ENCODE results near the gene DTX1. TPM values are rescaled to one million over a fixed set of nuclear protein-coding genes. Genes with fewer than 3 reads are reported as not detected.

Gene DTX1
- total and polyA plus RNA-seq, 2 of the 8 experiments (the other 6 are each of a cell fraction or from before 2014, with no cell fraction given) = 4.7 to 6.9 TPM

GRCh38 chr12:113014565-113014964 is 42.0 kb upstream of the DTX1 start:
- H4K5ac ChIP-seq (ENCODE audit: insufficient read length, low read depth, low read length) = no peak overlapping the region
- no peak overlapping the region for H4K91ac ChIP-seq (replicated peaks; ENCODE audit: insufficient read length, low read length)
- H3K27ac ChIP-seq (ENCODE audit: low read depth, low read length) = no peak overlapping the region
- H3K4me1 ChIP-seq (replicated peaks in 1 of 4; ENCODE audit: control insufficient read depth in 3 of 4, insufficient read depth in 4 of 4, low read length in 3 of 4) = no peaks in the 10 kb centered on the region
- H3K18ac ChIP-seq (ENCODE audit: extremely low read depth, low read length) = no peak overlapping the region
- H3K56ac ChIP-seq (replicated peaks; ENCODE audit: insufficient read length, low read depth, low read length) = no peak overlapping the region
- no peak overlapping the region for H2BK15ac ChIP-seq (ENCODE audit: low read length)
- no peak overlapping the region for H2AK5ac ChIP-seq (ENCODE audit: low read depth, low read length)
- H3K9ac ChIP-seq (replicated peaks in 1 of 4; ENCODE audit: extremely low read depth in 1 of 4, low read depth in 3 of 4, low read length in 3 of 4) = no peak overlapping the region
- no peak overlapping the region for H2BK12ac ChIP-seq (ENCODE audit: low read depth, low read length)
- no peak overlapping the region for H2BK5ac ChIP-seq (ENCODE audit: low read depth, low read length)
- no peak overlapping the region for H3K4ac ChIP-seq (replicated peaks; ENCODE audit: insufficient read length, low read depth, low read length)
- no peak overlapping the region for H4K8ac ChIP-seq (ENCODE audit: extremely low read depth, insufficient read depth, low read length)
- no peak for TF ChIP-seq SP2 (IDR thresholded peaks at IDR 0.05; ENCODE audit: low read length)
- TF ChIP-seq FOSL1 (IDR thresholded peaks at IDR 0.05; ENCODE audit: insufficient read depth, low read depth, low read length) = no peak
- TF ChIP-seq CBX8 (IDR thresholded peaks at IDR 0.05; ENCODE audit: borderline replicate concordance, low read depth, low read length) = no peak
- no peaks in the 10 kb centered on the region for H4K20me1 ChIP-seq (replicated peaks in 1 of 2; ENCODE audit: control insufficient read depth in 1 of 2, insufficient read depth in 2 of 2, low read length in 2 of 2)
- no peaks in the 10 kb centered on the region for H3K79me2 ChIP-seq (ENCODE audit: control insufficient read depth in 1 of 2, insufficient read depth in 2 of 2, low read length in 2 of 2)
- no peak overlapping the region for H3K23ac ChIP-seq (ENCODE audit: insufficient read length)
- no peaks in the 10 kb centered on the region; a peak in 1 of 7 replicates for H3K27me3 ChIP-seq (replicated peaks in 1 of 4; ENCODE audit: control insufficient read depth in 3 of 4, extremely low read depth in 1 of 4, insufficient read depth in 3 of 4, low read length in 3 of 4)
- no peak overlapping the region for H3K4me2 ChIP-seq (ENCODE audit: insufficient read depth in 1 of 2, low read depth in 2 of 2, low read length in 2 of 2)
- CTCF ChIA-PET (ENCODE audit: partially characterized antibody) = interaction anchor here (1.1 to 3.0 kb wide), 2 partner anchors 15 to 21 kb away, joined by 3 to 15 read pairs; no protein-coding TSS in a partner anchor
- POLR2A ChIA-PET (ENCODE audit: partially characterized antibody) = no interaction called here
- no peaks in the 10 kb centered on the region for H3K36me3 ChIP-seq (ENCODE audit: control insufficient read depth in 2 of 4, insufficient read depth in 4 of 4, low read length in 3 of 4)
- H3K4me3 ChIP-seq (ENCODE audit: extremely low read depth in 1 of 4, insufficient read depth in 2 of 4, low read depth in 3 of 4, low read length in 4 of 4) = no peak overlapping the region
- no peak overlapping the region for H2AFZ ChIP-seq (ENCODE audit: low read length)
- no peaks in the 10 kb centered on the region for H3K23me2 ChIP-seq (ENCODE audit: low read depth, low read length)
- 86% methylated on average over 9 of the region's 9 CpGs; no CpG with 5 or more reads in 1 of the 2 experiments for WGBS, 2 experiments (ENCODE audit: extremely low coverage in 1 of 2, insufficient coverage in 1 of 2, insufficient read length in 1 of 2, insufficient replicate concordance in 2 of 2, low coverage in 1 of 2, low lambda C conversion rate in 2 of 2, missing lambda C conversion rate in 1 of 2)
- H2BK20ac ChIP-seq (ENCODE audit: low read length) = no peak overlapping the region
- H3K79me1 ChIP-seq (ENCODE audit: low read depth, low read length) = no peaks in the 10 kb centered on the region
- DNase-seq (ENCODE audit: low read depth in 1 of 2, low spot score in 2 of 2) (no peak), FAIRE-seq (no peak)
- H3K9me3 ChIP-seq (ENCODE audit: insufficient read depth in 2 of 2, low read depth in 1 of 2, low read length in 1 of 2) = peaks cover 8 to 11% of the 10 kb centered on the region in 2 experiments; a peak in 3 of 4 replicates
- no peak overlapping the region for H3K14ac ChIP-seq (ENCODE audit: insufficient read length)
- H2BK120ac ChIP-seq (replicated peaks; ENCODE audit: low read depth, low read length) = no peak overlapping the region
